Osteocyte (in vitro differentiated cells): ENCODE data around the gene HIF1AN. TPM values are rescaled to one million over a fixed set of nuclear protein-coding genes. Genes with fewer than 3 reads are reported as not detected.
A peak's percentile ranks its signal among the peaks of the same experiment; 100 is the strongest.

Experiments
- DNase-seq: peaks from one replicate; pipeline ENCODE4 v3.0.0; 2021; ENCODE audit warnings: mixed read lengths; ENCODE audit not compliant: unreplicated experiment; ENCODE audit errors: extremely low spot score
- H3K27ac Mint-ChIP-seq: one replicate; pipeline ENCODE4 v1.8.0; 2021; ENCODE audit warnings: mild to moderate bottlenecking, mixed read lengths; ENCODE audit not compliant: unreplicated experiment
- H3K27me3 Mint-ChIP-seq: one replicate; pipeline ENCODE4 v1.8.0; 2021; ENCODE audit warnings: mixed read lengths; ENCODE audit not compliant: unreplicated experiment
- H3K36me3 Mint-ChIP-seq: one replicate; pipeline ENCODE4 v1.8.0; 2021; ENCODE audit warnings: mixed read lengths; ENCODE audit not compliant: unreplicated experiment
- H3K4me1 Mint-ChIP-seq: one replicate; pipeline ENCODE4 v1.8.0; 2021; ENCODE audit warnings: mixed read lengths; ENCODE audit not compliant: unreplicated experiment
- H3K4me3 Mint-ChIP-seq: one replicate; pipeline ENCODE4 v1.8.0; 2021; ENCODE audit warnings: mild to moderate bottlenecking, moderate library complexity, mixed read lengths; ENCODE audit not compliant: unreplicated experiment
- H3K9me3 Mint-ChIP-seq: one replicate; pipeline ENCODE4 v1.8.0; 2021; ENCODE audit warnings: mixed read lengths; ENCODE audit not compliant: unreplicated experiment
- CTCF ChIP-seq: fragments of 200-600 bp; sonication (generic); IDR thresholded peaks from 2 replicates; pipeline ENCODE4 v1.5.0; 2021; ENCODE audit warnings: antibody characterized with exemption, mild to moderate bottlenecking, moderate library complexity
- long read RNA-seq: library from polyadenylated mRNA; unstranded; transcript quantifications from one replicate; pipeline ENCODE4 v2.0.0, GENCODE V29; 2021
- total RNA-seq: library from RNA; stranded (reverse); gene quantifications from 2 replicates; pipeline ENCODE4 v1.2.1, GENCODE V29; 2021

HIF1AN gene
- total RNA-seq = 45.8 and 50.6 TPM in 2 replicates
- long read RNA-seq, full-length matches to known transcripts = 106 of 177 reads
- long read RNA-seq, partial matches to known transcripts = 51 of 177 reads
- long read RNA-seq, other reads (novel, unspliced or antisense) = 20 of 177 reads

- Mint-ChIP-seq H3K36me3 (peaks cover 6% of the 10 kb centered on the region), H3K27ac (no peak within 1 kb of the TSS), H3K4me3 (no peak within 1 kb of the TSS), H3K27me3 (no peaks in the 10 kb centered on the region), H3K4me1 (peaks cover 1% of the 10 kb centered on the region), H3K9me3 (no peaks in the 10 kb centered on the region)
- peak; percentile 95 for TF ChIP-seq CTCF
- peak; percentile 96 for DNase-seq
Measured at GRCh38 chr10:100535715-100536353, at the start of gene HIF1AN. HIF1AN (plus strand) TSS chr10:100535943; CDS start chr10:100535959, 16 bp downstream.

DNA sequence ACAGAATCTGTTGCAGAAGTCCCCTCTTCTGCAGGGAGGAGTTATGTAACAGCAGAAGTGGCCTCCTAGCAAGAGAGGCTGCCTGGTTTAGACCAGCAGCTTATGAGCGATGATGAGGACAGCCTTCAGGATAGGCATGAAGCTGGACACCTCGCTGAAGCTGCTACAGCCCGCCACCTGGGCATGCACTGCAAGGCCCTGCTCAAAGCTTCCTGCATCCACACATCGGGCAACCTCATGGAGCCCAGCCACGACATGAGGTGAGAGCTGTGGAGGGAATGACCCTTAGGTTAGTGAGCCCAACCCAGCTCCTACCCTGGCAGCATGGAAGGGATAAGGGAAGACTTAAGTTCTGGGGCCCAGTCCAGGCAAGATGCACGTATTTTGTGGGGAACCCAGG lies 48.2 kb upstream of the HIF1AN start:
- peaks cover 48% of the 10 kb centered on the region for H3K36me3 Mint-ChIP-seq
- H3K27me3 Mint-ChIP-seq = no peaks in the 10 kb centered on the region
- H3K9me3 Mint-ChIP-seq = no peaks in the 10 kb centered on the region
- H3K27ac Mint-ChIP-seq = no peak overlapping the region
- TF ChIP-seq CTCF = no peak
- peaks cover 12% of the 10 kb centered on the region for H3K4me1 Mint-ChIP-seq
- H3K4me3 Mint-ChIP-seq = no peak overlapping the region
- no peak for DNase-seq

DNA sequence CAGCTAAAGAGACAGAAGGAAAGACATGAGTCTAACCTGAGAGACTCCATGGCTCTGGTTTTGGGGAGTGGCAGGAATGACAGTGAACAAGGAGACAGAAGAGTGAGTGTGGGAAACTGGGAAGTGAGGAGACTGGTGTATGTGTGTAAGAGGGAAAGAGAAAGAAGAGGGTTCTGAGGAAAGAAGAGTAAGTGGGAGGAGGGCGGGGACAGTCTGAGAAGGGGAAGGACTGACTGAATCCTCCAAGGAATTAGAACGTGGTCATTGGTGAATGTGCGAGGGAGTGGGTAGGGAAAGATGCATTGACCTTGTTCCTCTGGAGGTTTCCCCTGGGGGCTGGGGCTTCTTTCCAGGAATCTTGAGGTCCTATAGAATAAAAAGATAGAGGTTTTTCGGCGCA lies 46.3 kb upstream of the HIF1AN start:
- no peak overlapping the region for H3K4me3 Mint-ChIP-seq
- peaks cover 54% of the 10 kb centered on the region for H3K36me3 Mint-ChIP-seq
- H3K27ac Mint-ChIP-seq = no peak overlapping the region
- no peaks in the 10 kb centered on the region for H3K9me3 Mint-ChIP-seq
- TF ChIP-seq CTCF = no peak
- H3K4me1 Mint-ChIP-seq = peaks cover 1% of the 10 kb centered on the region
- DNase-seq = no peak
- H3K27me3 Mint-ChIP-seq = no peaks in the 10 kb centered on the region

DNA sequence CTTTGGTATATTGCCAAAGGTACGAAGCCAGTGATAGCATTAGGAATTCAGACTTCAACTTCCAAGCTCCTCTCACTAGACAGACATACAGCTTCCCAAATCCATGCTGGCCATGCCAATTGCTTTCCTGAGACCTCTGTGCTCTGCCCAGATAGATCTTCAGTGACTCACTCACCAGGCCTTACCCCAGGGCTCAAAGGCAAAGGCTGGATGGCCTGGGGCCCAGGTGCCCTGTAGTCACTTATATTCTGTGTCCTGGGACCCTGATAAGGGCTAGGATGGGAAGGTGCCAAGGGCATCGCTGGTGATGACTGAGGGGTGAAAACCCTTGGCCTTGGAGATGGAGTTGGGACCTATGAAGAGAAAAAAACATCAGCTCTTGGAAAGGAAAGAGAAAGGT lies 45.2 kb upstream of the HIF1AN start:
- Mint-ChIP-seq H3K27me3 (no peaks in the 10 kb centered on the region), H3K27ac (no peak overlapping the region), H3K36me3 (peaks cover 47% of the 10 kb centered on the region), H3K4me3 (no peak overlapping the region), H3K4me1 (peaks cover 1% of the 10 kb centered on the region), H3K9me3 (no peaks in the 10 kb centered on the region)
- DNase-seq = no peak
- TF ChIP-seq CTCF = no peak

GRCh38 chr10:100496567-100496966 lies 39.2 kb upstream of the HIF1AN start:
- H3K27me3 Mint-ChIP-seq = no peaks in the 10 kb centered on the region
- H3K9me3 Mint-ChIP-seq = no peaks in the 10 kb centered on the region
- peaks cover 44% of the 10 kb centered on the region for H3K36me3 Mint-ChIP-seq
- no peak for DNase-seq
- no peak overlapping the region for H3K4me3 Mint-ChIP-seq
- H3K27ac Mint-ChIP-seq = no peak overlapping the region
- no peak for TF ChIP-seq CTCF
- H3K4me1 Mint-ChIP-seq = no peaks in the 10 kb centered on the region
